Skin epidermis (tissue), 12 donors: ENCODE data around the gene MTMR11.

Experiments used
- H3K27ac ChIP-seq, 21 experiments: fragments of 200-600 bp; sonication (generic) in 11 of 21; one replicate each; pipeline ENCODE4 v1.5.0; 2020; ENCODE audit warnings: mild to moderate bottlenecking in 3 of 21, inconsistent platforms in 2 of 21, moderate library complexity in 2 of 21
- H3K4me3 ChIP-seq, 7 experiments: fragments of 200-600 bp; sonication (generic) in 2 of 7; one replicate each; pipeline ENCODE4 v1.5.0; 2020; ENCODE audit warnings: inconsistent platforms in 2 of 7, mild to moderate bottlenecking in 2 of 7, moderate library complexity in 1 of 7

Gene MTMR11

GRCh38 chr1:149879556-149879955 is 57.1 kb downstream of the MTMR11 start:
- Histone ChIP-seq H3K4me3 (no peak overlapping the region), H3K27ac (peak overlapping the region in 6 of 21 experiments; percentile 15 to 65 (median 28))
